CD4-positive, CD25-positive, alpha-beta regulatory T cell (primary cell): Measurements from ENCODE around the gene PML. TPM values are rescaled to one million over a fixed set of nuclear protein-coding genes. Genes with fewer than 3 reads are reported as not detected.

Experiments used
- ATAC-seq, 2 donors: fragments of 150-1000 bp; cut with Tn5 transposase; one replicate each; pipeline ENCODE4 v1.10.0; 2021; ENCODE audit warnings: low read depth in 2 of 2, moderate number of reproducible peaks in 2 of 2, moderate library complexity in 1 of 2
- DNase-seq, 3 donors: peaks; one replicate each; pipeline versions ENCODE4 v3.0.0 to v3.0.0-alpha.2; 2012 to 2022; ENCODE audit warnings: mixed read lengths in 1 of 3
- H3K27ac ChIP-seq: one replicate; pipeline ENCODE4 v1.7.0; 2013; ENCODE audit warnings: mild to moderate bottlenecking, low read length; ENCODE audit not compliant: insufficient read depth, poor library complexity, severe bottlenecking
- H3K27me3 ChIP-seq: one replicate; pipeline ENCODE4 v1.7.0; 2013; ENCODE audit warnings: low read length; ENCODE audit not compliant: control insufficient read depth, insufficient read depth
- H3K36me3 ChIP-seq: one replicate; pipeline ENCODE4 v1.7.0; 2013; ENCODE audit warnings: mild to moderate bottlenecking, low read length, moderate library complexity; ENCODE audit not compliant: control insufficient read depth, insufficient read depth
- H3K4me1 ChIP-seq: 2 replicates; pipeline ENCODE4 v1.7.0; 2013; ENCODE audit warnings: mild to moderate bottlenecking, low read length; ENCODE audit not compliant: insufficient read depth, control insufficient read depth, poor library complexity, severe bottlenecking
- H3K4me3 ChIP-seq: one replicate; pipeline ENCODE4 v1.7.0; 2013; ENCODE audit warnings: low read depth, mild to moderate bottlenecking, low read length, moderate library complexity
- H3K9me3 ChIP-seq, 2 experiments: 1 replicate in 1 of 2; 2 replicates in 1 of 2; pipeline ENCODE4 v1.7.0; 2013; ENCODE audit warnings: low read length in 2 of 2, mild to moderate bottlenecking in 1 of 2, moderate library complexity in 1 of 2; ENCODE audit not compliant: control insufficient read depth in 2 of 2
- H3K27ac Mint-ChIP-seq, 3 donors: one replicate each; pipeline ENCODE4 v1.8.0; 2020 to 2022; ENCODE audit warnings: mild to moderate bottlenecking in 3 of 3, mixed read lengths in 3 of 3, moderate library complexity in 2 of 3
- H3K27me3 Mint-ChIP-seq: one replicate; pipeline ENCODE4 v1.8.0; 2022; ENCODE audit warnings: mild to moderate bottlenecking, mixed read lengths
- H3K36me3 Mint-ChIP-seq: one replicate; pipeline ENCODE4 v1.8.0; 2020; ENCODE audit warnings: mixed read lengths
- H3K4me1 Mint-ChIP-seq, 4 donors: one replicate each; pipeline ENCODE4 v1.8.0; 2020 to 2022; ENCODE audit warnings: mixed read lengths in 4 of 4, mild to moderate bottlenecking in 1 of 4
- H3K4me3 Mint-ChIP-seq, 4 donors: one replicate each; pipeline ENCODE4 v1.8.0; 2020 to 2022; ENCODE audit warnings: mild to moderate bottlenecking in 4 of 4, mixed read lengths in 4 of 4, moderate library complexity in 3 of 4
- H3K9me3 Mint-ChIP-seq, 7 donors: one replicate each; pipeline ENCODE4 v1.8.0; 2020 to 2022; ENCODE audit warnings: mixed read lengths in 7 of 7, mild to moderate bottlenecking in 3 of 7, moderate library complexity in 2 of 7
- polyA plus RNA-seq, 4 donors: library from polyadenylated mRNA; unstranded; fragments of 300-500 nt; fragmentation: Illumina TruSeq; gene quantifications; one replicate each; pipeline ENCODE4 v1.2.3, GENCODE V29; 2021
- total RNA-seq: library from RNA; stranded (reverse); gene quantifications from one replicate; pipeline ENCODE4 v1.2.3, GENCODE V29; 2022

The PML gene
- total and polyA plus RNA-seq, 5 donors from 2014 or later, result 13.7 to 57.6 (median 23.2) TPM

- H3K9me3 ChIP-seq, result no peaks in the 10 kb centered on the region
- Mint-ChIP-seq H3K27ac (no peak overlapping the region), H3K4me3 (no peak overlapping the region), H3K27me3 (no peaks in the 10 kb centered on the region), H3K9me3 (no peaks in the 10 kb centered on the region), H3K4me1 (peaks cover 0 to 20% (median 2%) of the 10 kb centered on the region in 4 donors), H3K36me3 (peaks cover 23% of the 10 kb centered on the region)
- ATAC-seq (no peak), DNase-seq (no peak)
- H3K4me3 ChIP-seq, result no peak overlapping the region
- no peak overlapping the region for H3K27ac ChIP-seq
- H3K4me1 ChIP-seq, result no peaks in the 10 kb centered on the region
- H3K36me3 ChIP-seq, result peaks cover 6% of the 10 kb centered on the region
- no peaks in the 10 kb centered on the region for H3K27me3 ChIP-seq
Observed at GRCh38 chr15:73983211-73983727, 11.2 kb upstream of the PML start.

GRCh38 chr15:73983773-73984172, 10.7 kb upstream of the PML start:
- Histone ChIP-seq H3K36me3 (peaks cover 6% of the 10 kb centered on the region), H3K4me3 (no peak overlapping the region), H3K27me3 (no peaks in the 10 kb centered on the region), H3K4me1 (no peaks in the 10 kb centered on the region), H3K9me3 (no peaks in the 10 kb centered on the region), H3K27ac (no peak overlapping the region)
- Mint-ChIP-seq H3K9me3 (no peaks in the 10 kb centered on the region), H3K4me1 (peaks cover 0 to 20% (median 2%) of the 10 kb centered on the region in 4 donors), H3K27ac (no peak overlapping the region), H3K27me3 (no peaks in the 10 kb centered on the region), H3K4me3 (no peak overlapping the region), H3K36me3 (peaks cover 23% of the 10 kb centered on the region)
- DNase-seq, result no peak
- no peak for ATAC-seq

- Mint-ChIP-seq H3K4me3 (no peak overlapping the region), H3K27ac (no peak overlapping the region), H3K9me3 (no peaks in the 10 kb centered on the region), H3K27me3 (no peaks in the 10 kb centered on the region), H3K4me1 (peaks cover 0 to 20% (median 2%) of the 10 kb centered on the region in 4 donors), H3K36me3 (peaks cover 23% of the 10 kb centered on the region)
- Histone ChIP-seq H3K36me3 (peaks cover 6% of the 10 kb centered on the region), H3K4me3 (no peak overlapping the region), H3K9me3 (no peaks in the 10 kb centered on the region), H3K27me3 (no peaks in the 10 kb centered on the region), H3K4me1 (no peaks in the 10 kb centered on the region), H3K27ac (no peak overlapping the region)
- ATAC-seq, result no peak
- DNase-seq, result no peak
Observed at GRCh38 chr15:73984208-73984979, 10.1 kb upstream of the PML start.

- H3K27me3 Mint-ChIP-seq, result no peaks in the 10 kb centered on the region
- peaks cover 23% of the 10 kb centered on the region for H3K36me3 Mint-ChIP-seq
- H3K4me1 Mint-ChIP-seq, result peaks cover 0 to 20% (median 2%) of the 10 kb centered on the region in 4 donors
- no peaks in the 10 kb centered on the region for H3K9me3 Mint-ChIP-seq
- H3K4me3 Mint-ChIP-seq, result peak overlapping the region in 1 of 4 donors; percentile 77
- Histone ChIP-seq H3K9me3 (no peaks in the 10 kb centered on the region), H3K4me1 (no peaks in the 10 kb centered on the region), H3K36me3 (peaks cover 6% of the 10 kb centered on the region), H3K27me3 (no peaks in the 10 kb centered on the region), H3K27ac (no peak overlapping the region), H3K4me3 (no peak overlapping the region)
- no peak for DNase-seq
- ATAC-seq, result no peak
- peak overlapping the region in 1 of 3 donors; percentile 33 for H3K27ac Mint-ChIP-seq
Observed at GRCh38 chr15:73985101-73985873, 9.2 kb upstream of the PML start.

- no peaks in the 10 kb centered on the region for H3K9me3 Mint-ChIP-seq
- DNase-seq, result no peak
- Histone ChIP-seq H3K4me3 (no peak overlapping the region), H3K27ac (no peak overlapping the region), H3K4me1 (peaks cover 2% of the 10 kb centered on the region), H3K9me3 (no peaks in the 10 kb centered on the region), H3K27me3 (no peaks in the 10 kb centered on the region), H3K36me3 (peaks cover 6% of the 10 kb centered on the region)
- peaks cover 0 to 28% (median 2%) of the 10 kb centered on the region in 4 donors for H3K4me1 Mint-ChIP-seq
- H3K27ac Mint-ChIP-seq, result peak overlapping the region in 2 of 3 donors; percentile 33 to 67
- peaks cover 23% of the 10 kb centered on the region for H3K36me3 Mint-ChIP-seq
- no peaks in the 10 kb centered on the region for H3K27me3 Mint-ChIP-seq
- H3K4me3 Mint-ChIP-seq, result peak overlapping the region in 1 of 4 donors; percentile 77
- ATAC-seq, result no peak
Observed at GRCh38 chr15:73986055-73986775, 8.3 kb upstream of the PML start.

GRCh38 chr15:73986776-73987056, 7.8 kb upstream of the PML start:
- H3K36me3 ChIP-seq, result peaks cover 6% of the 10 kb centered on the region
- no peak overlapping the region for H3K27ac ChIP-seq
- peak overlapping the region in 1 of 4 donors; percentile 77 for H3K4me3 Mint-ChIP-seq
- H3K27me3 Mint-ChIP-seq, result no peaks in the 10 kb centered on the region
- no peaks in the 10 kb centered on the region for H3K9me3 ChIP-seq
- H3K4me1 Mint-ChIP-seq, result peaks cover 0 to 31% (median 2%) of the 10 kb centered on the region in 4 donors
- no peaks in the 10 kb centered on the region for H3K9me3 Mint-ChIP-seq
- H3K4me3 ChIP-seq, result no peak overlapping the region
- H3K27me3 ChIP-seq, result no peaks in the 10 kb centered on the region
- no peak for ATAC-seq
- peaks cover 7% of the 10 kb centered on the region for H3K4me1 ChIP-seq
- DNase-seq, result no peak
- H3K36me3 Mint-ChIP-seq, result peaks cover 23% of the 10 kb centered on the region
- H3K27ac Mint-ChIP-seq, result peak overlapping the region in 1 of 3 donors; percentile 67

- no peaks in the 10 kb centered on the region for H3K27me3 Mint-ChIP-seq
- DNase-seq, result no peak
- Histone ChIP-seq H3K27ac (no peak overlapping the region), H3K9me3 (no peaks in the 10 kb centered on the region), H3K4me3 (no peak overlapping the region), H3K27me3 (no peaks in the 10 kb centered on the region), H3K36me3 (peaks cover 6% of the 10 kb centered on the region), H3K4me1 (peaks cover 9% of the 10 kb centered on the region)
- H3K4me3 Mint-ChIP-seq, result peak overlapping the region in 1 of 4 donors; percentile 41
- H3K27ac Mint-ChIP-seq, result peak overlapping the region in 1 of 3 donors; percentile 67
- H3K4me1 Mint-ChIP-seq, result peaks cover 0 to 27% (median 0%) of the 10 kb centered on the region in 4 donors
- no peaks in the 10 kb centered on the region for H3K9me3 Mint-ChIP-seq
- H3K36me3 Mint-ChIP-seq, result peaks cover 23% of the 10 kb centered on the region
- no peak for ATAC-seq
Observed at GRCh38 chr15:73987250-73987649, 7.3 kb upstream of the PML start.
